Measurements from ENCODE around the gene USP47. TPM values are rescaled to one million over a fixed set of nuclear protein-coding genes. Genes with fewer than 3 reads are reported as not detected.

USP47 gene
- total RNA-seq, 4 donors from 2014 or later: 84.4 to 222 (median 97.6) TPM

DNA sequence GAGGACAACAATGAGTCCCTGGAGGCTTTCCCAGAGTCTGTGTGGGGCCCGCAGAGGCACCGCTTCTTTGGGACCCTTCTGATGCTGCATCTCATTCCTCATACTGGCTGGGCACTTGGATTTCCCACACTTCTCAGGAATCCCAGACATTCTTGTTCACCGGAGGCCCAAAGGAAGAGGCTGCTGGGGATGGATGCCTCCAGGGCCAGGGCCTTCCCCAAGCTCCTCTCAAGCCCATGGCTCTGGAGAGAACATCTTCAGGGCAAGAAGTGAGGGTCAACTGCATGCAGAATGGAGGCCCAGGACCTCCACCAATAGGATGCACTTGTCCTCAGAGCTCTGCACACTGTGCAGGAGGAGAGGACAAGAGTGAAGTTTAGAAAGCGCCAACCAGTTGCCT, 132.1 kb downstream of the USP47 start:
- intact Hi-C loops (cut with DNase I; ENCODE audit: low total_unique reads) (loop anchor here (5.0 kb wide), 1 partner anchor 33 kb away; the partner anchor contains the start of gene DKK3), in situ Hi-C loops (cut with MboI; ENCODE audit: low sequenced_read_pairs in 4 of 4) (no loop called here)
- Histone ChIP-seq H3K4me3 (no peak overlapping the region), H3K9me3 (no peaks in the 10 kb centered on the region), H3K27ac (peak overlapping the region; percentile 15 to 70 (median 41)), H3K27me3 (no peaks in the 10 kb centered on the region), H3K4me1 (peaks cover 44 to 46% of the 10 kb centered on the region in 2 donors), H3K36me3 (no peaks in the 10 kb centered on the region)
- DNase-seq (no peak), ATAC-seq (no peak)
- TF ChIP-seq, protein P1, sequence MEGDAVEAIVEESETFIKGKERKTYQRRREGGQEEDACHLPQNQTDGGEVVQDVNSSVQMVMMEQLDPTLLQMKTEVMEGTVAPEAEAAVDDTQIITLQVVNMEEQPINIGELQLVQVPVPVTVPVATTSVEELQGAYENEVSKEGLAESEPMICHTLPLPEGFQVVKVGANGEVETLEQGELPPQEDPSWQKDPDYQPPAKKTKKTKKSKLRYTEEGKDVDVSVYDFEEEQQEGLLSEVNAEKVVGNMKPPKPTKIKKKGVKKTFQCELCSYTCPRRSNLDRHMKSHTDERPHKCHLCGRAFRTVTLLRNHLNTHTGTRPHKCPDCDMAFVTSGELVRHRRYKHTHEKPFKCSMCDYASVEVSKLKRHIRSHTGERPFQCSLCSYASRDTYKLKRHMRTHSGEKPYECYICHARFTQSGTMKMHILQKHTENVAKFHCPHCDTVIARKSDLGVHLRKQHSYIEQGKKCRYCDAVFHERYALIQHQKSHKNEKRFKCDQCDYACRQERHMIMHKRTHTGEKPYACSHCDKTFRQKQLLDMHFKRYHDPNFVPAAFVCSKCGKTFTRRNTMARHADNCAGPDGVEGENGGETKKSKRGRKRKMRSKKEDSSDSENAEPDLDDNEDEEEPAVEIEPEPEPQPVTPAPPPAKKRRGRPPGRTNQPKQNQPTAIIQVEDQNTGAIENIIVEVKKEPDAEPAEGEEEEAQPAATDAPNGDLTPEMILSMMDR (IDR thresholded peaks at IDR 0.05 in 4 of 5, conservative IDR thresholded peaks at IDR 0.05 in 1 of 5): no peak
- no peak for TF ChIP-seq POLR2A (IDR thresholded peaks at IDR 0.05)

DNA sequence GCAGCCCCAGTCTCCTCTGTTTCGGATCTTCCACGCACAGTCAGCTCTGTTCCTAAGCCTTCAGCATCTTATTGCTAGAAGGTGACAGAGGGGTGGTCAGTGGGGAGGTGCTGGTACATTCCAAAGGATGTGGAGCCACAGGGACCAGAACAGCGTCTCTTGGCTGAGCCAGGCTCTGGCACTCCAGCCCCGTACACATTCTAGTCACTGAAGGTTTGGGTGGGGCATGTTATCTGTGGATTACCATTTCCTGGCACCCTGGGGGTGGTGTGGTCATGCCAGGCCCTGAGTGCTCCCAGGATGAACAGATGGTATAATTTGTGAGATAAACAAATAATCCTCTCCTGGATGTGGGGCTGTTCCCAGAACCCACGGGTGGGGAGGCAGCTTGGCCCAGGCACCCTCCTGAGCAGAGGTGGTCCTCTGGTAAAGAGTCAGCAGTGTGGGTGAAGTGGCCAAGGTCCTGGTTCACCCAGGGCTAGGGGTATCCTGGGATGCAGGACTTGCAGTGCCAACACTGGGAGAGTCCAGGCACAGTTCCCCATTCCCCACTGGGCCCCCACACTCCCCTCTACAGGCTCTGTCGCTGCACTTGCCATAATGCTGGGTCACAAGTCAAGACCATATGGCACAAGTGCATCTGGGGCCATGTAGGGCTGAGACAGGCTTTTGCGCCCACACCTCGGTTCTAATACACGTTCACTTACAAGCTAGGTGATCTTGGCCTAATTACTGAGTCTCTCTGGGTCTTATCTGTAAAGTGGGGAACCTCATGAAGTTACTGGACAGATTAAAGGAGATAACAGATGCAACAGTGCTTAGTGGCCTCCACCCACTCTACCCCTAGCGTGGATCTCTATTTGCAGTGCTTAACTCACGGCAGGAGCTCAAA, 133.7 kb downstream of the USP47 start:
- Histone ChIP-seq H3K36me3 (no peaks in the 10 kb centered on the region), H3K4me1 (peaks cover 50 to 56% of the 10 kb centered on the region in 2 donors), H3K9me3 (no peaks in the 10 kb centered on the region), H3K27me3 (no peaks in the 10 kb centered on the region), H3K27ac (no peak overlapping the region), H3K4me3 (no peak overlapping the region)
- TF ChIP-seq POLR2A (IDR thresholded peaks at IDR 0.05): no peak
- TF ChIP-seq, protein P1 (IDR thresholded peaks at IDR 0.05 in 4 of 5, conservative IDR thresholded peaks at IDR 0.05 in 1 of 5): no peak
- DNase-seq: no peak
- no peak for ATAC-seq
- intact Hi-C loops (cut with DNase I; ENCODE audit: low total_unique reads) (no loop called here), in situ Hi-C loops (cut with MboI; ENCODE audit: low sequenced_read_pairs in 4 of 4) (no loop called here)

DNA sequence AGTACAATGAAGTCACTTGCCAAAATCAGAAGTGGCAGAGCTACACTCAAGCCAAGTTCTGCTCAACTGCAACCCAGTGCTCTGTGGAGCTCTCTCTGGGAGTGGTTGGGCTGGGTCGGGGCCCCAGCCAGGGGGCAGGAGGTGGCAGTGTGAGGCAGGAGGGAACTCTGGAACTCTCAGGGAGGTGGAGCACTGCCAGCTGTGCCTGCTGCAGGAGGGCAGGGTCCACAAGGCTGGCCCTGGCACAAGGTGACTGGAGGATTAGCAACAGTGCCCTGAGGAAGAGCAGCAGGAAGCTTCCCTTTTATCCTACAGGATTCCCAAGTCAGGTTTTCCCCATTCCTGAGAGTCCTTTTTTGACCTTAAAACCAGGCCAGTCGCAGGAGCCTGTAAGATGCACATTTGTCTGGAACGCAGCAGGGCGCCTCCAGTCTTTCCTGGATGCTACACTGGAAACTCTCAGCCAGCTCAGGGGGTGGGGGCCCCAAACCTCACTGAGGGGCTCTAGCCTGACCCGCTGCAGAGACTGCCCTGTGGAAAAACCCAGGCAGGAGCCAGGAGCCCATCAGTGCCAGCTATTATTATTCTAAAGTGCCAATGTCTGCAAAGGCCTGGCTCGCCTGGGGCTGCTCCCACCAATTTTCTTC, 134.8 kb downstream of the USP47 start:
- H3K27ac ChIP-seq: peak overlapping the region in 1 of 4 donors; percentile 56
- intact Hi-C loops (cut with DNase I; ENCODE audit: low total_unique reads): no loop called here
- H3K4me3 ChIP-seq: no peak overlapping the region
- H3K27me3 ChIP-seq: no peaks in the 10 kb centered on the region
- H3K36me3 ChIP-seq: no peaks in the 10 kb centered on the region
- TF ChIP-seq POLR2A (IDR thresholded peaks at IDR 0.05): no peak
- TF ChIP-seq, protein P1 (IDR thresholded peaks at IDR 0.05 in 4 of 5, conservative IDR thresholded peaks at IDR 0.05 in 1 of 5): no peak
- in situ Hi-C loops (cut with MboI; ENCODE audit: low sequenced_read_pairs in 4 of 4): no loop called here
- no peak for DNase-seq
- peaks cover 50 to 55% of the 10 kb centered on the region in 2 donors for H3K4me1 ChIP-seq
- no peaks in the 10 kb centered on the region for H3K9me3 ChIP-seq
- no peak for ATAC-seq

DNA sequence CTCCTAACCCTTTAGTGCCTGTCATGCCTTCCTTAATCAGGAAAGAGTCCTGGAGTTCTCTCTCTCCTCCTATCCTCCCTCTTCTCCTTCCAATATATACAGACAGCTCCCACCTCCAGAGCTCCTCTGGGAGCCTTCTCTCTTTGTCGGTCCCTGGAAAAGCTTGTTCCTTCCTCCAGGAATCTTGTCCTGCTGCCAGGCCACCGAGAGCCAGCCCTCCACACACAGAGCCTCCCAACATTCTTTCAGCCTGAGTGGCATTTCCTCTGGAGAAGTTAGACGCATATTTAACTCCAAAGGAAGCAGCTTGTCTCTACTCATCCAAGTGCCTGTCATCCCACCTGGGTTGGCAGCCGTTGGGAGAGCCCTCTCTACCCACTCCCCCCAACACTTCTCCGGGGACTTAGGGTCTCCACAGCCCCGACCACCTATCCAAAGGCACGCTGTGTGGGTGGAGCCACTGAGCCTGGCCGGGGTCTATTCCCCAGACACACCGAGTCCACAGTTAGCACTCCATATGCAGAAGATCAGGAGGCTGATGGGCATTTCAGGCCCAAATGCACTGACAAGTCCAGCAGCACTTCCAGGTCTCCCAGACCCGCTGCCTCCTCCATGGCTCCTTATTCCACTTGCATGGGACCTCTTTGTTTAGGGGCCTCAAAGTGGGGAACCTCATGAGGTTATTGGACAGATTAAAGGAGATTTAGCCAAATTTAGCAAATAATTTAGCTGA, 135.6 kb downstream of the USP47 start:
- H3K9me3 ChIP-seq: no peaks in the 10 kb centered on the region
- H3K4me1 ChIP-seq: peaks cover 48 to 52% of the 10 kb centered on the region in 2 donors
- intact Hi-C loops (cut with DNase I; ENCODE audit: low total_unique reads) (no loop called here), in situ Hi-C loops (cut with MboI; ENCODE audit: low sequenced_read_pairs in 4 of 4) (no loop called here)
- H3K36me3 ChIP-seq: no peaks in the 10 kb centered on the region
- no peaks in the 10 kb centered on the region for H3K27me3 ChIP-seq
- DNase-seq (peak in 1 of 2 donors; percentile 55), ATAC-seq (peak in 1 of 2 donors; percentile 31)
- no peak for TF ChIP-seq POLR2A (IDR thresholded peaks at IDR 0.05)
- H3K27ac ChIP-seq: peak overlapping the region; percentile 17 to 65 (median 38)
- no peak overlapping the region for H3K4me3 ChIP-seq

Data from gastrocnemius medialis (tissue), 4 donors.